Breast epithelium (tissue), 4 donors: Measurements from ENCODE around the gene SNCA. TPM values are rescaled to one million over a fixed set of nuclear protein-coding genes. Genes with fewer than 3 reads are reported as not detected.

Source experiments
- DNase-seq, 2 donors: peaks; one replicate each; pipeline ENCODE4 v3.0.0-alpha.2; 2019; ENCODE audit warnings: low spot score in 2 of 2
- H3K27ac ChIP-seq, 2 donors: fragments of 200-600 bp; sonication (generic) in 1 of 2; one replicate each; pipeline ENCODE4 v1.5.1; 2016 to 2019; ENCODE audit warnings: mild to moderate bottlenecking in 1 of 2
- H3K27me3 ChIP-seq, 2 donors: fragments of 200-600 bp; sonication (generic) in 1 of 2; one replicate each; pipeline versions ENCODE4 v1.5.1 to v1.6.0; 2017 to 2019; ENCODE audit warnings: control low read depth in 1 of 2, mild to moderate bottlenecking in 1 of 2
- H3K36me3 ChIP-seq: fragments of 200-600 bp; one replicate; pipeline ENCODE4 v1.5.1; 2019
- H3K4me1 ChIP-seq, 2 donors: fragments of 200-600 bp; sonication (generic); one replicate each; pipeline ENCODE4 v1.5.1; 2016 to 2019; ENCODE audit warnings: control low read depth in 1 of 2
- H3K4me3 ChIP-seq, 3 donors: fragments of 200-600 bp; sonication (generic); 1 replicate in 2 of 3; 2 replicates in 1 of 3; pipeline ENCODE4 v1.5.1; 2016 to 2019; ENCODE audit warnings: mild to moderate bottlenecking in 3 of 3, moderate library complexity in 2 of 3
- H3K9me3 ChIP-seq, 2 donors: fragments of 200-600 bp; sonication (generic) in 1 of 2; one replicate each; pipeline ENCODE4 v1.5.1; 2016 to 2019; ENCODE audit warnings: control low read depth in 1 of 2
- CTCF ChIP-seq, 3 donors: fragments of 450-650 bp; IDR thresholded peaks; one replicate each; pipeline ENCODE4 v1.5.1; 2016 to 2017; ENCODE audit warnings: antibody characterized with exemption in 3 of 3, mild to moderate bottlenecking in 3 of 3, moderate library complexity in 3 of 3
- POLR2A ChIP-seq: fragments of 450-650 bp; IDR thresholded peaks from one replicate; pipeline ENCODE4 v1.6.1; 2016; ENCODE audit warnings: antibody characterized with exemption, mild to moderate bottlenecking, moderate library complexity
- POLR2AphosphoS5 ChIP-seq, 3 donors: sonication (generic); formaldehyde crosslinking; IDR thresholded peaks; one replicate each; pipeline ENCODE4 v1.6.1; 2017; ENCODE audit warnings: antibody characterized with exemption in 3 of 3
- intact Hi-C: fragments of 100-400 bp; cut with DNase I; formaldehyde crosslinking; loops from one replicate; pipeline ENCODE4 v1.15.1; 2023; ENCODE audit warnings: low total_unique reads
- total RNA-seq, 3 donors: library from RNA; depleted of rRNA; stranded (reverse); fragments of >200 nt; gene quantifications; one replicate each; pipeline ENCODE4 v1.1.0, GENCODE V29; 2016

Gene SNCA
- total RNA-seq, 3 donors from 2014 or later, result 12.7 to 15.7 (median 15.4) TPM

- no peaks in the 10 kb centered on the region for H3K4me1 ChIP-seq
- no peaks in the 10 kb centered on the region for H3K27me3 ChIP-seq
- H3K27ac ChIP-seq, result no peak overlapping the region
- TF ChIP-seq POLR2AphosphoS5 (IDR thresholded peaks at IDR 0.05), result no peak
- no peak for TF ChIP-seq POLR2A
- no peak for TF ChIP-seq CTCF (IDR thresholded peaks at IDR 0.05)
- intact Hi-C loops, result no loop called here
- no peak for DNase-seq
- H3K36me3 ChIP-seq, result no peaks in the 10 kb centered on the region
- H3K9me3 ChIP-seq, result peaks cover 0 to 7% of the 10 kb centered on the region in 2 donors
- no peak overlapping the region for H3K4me3 ChIP-seq
Measured at GRCh38 chr4:89781321-89781720, 55.6 kb downstream of the SNCA start.

GRCh38 chr4:89773805-89774204 is 63.2 kb downstream of the SNCA start:
- Histone ChIP-seq H3K9me3 (no peaks in the 10 kb centered on the region), H3K4me1 (no peaks in the 10 kb centered on the region), H3K36me3 (no peaks in the 10 kb centered on the region), H3K27me3 (no peaks in the 10 kb centered on the region), H3K27ac (no peak overlapping the region), H3K4me3 (no peak overlapping the region)
- no peak for DNase-seq
- TF ChIP-seq POLR2AphosphoS5 (IDR thresholded peaks at IDR 0.05) (no peak), POLR2A (no peak), CTCF (IDR thresholded peaks at IDR 0.05) (no peak)
- intact Hi-C loops, result loop anchor here (10.0 kb wide), 1 partner anchor 209 kb away; no protein-coding TSS in a partner anchor

- H3K27me3 ChIP-seq, result no peaks in the 10 kb centered on the region
- no peak for DNase-seq
- peaks cover 0 to 5% of the 10 kb centered on the region in 2 donors for H3K9me3 ChIP-seq
- intact Hi-C loops, result loop anchor here (10.0 kb wide), 1 partner anchor 205 kb away; no protein-coding TSS in a partner anchor
- H3K27ac ChIP-seq, result no peak overlapping the region
- no peaks in the 10 kb centered on the region for H3K4me1 ChIP-seq
- H3K4me3 ChIP-seq, result no peak overlapping the region
- TF ChIP-seq POLR2A (no peak), CTCF (IDR thresholded peaks at IDR 0.05) (no peak), POLR2AphosphoS5 (IDR thresholded peaks at IDR 0.05) (no peak)
- H3K36me3 ChIP-seq, result no peaks in the 10 kb centered on the region
Measured at GRCh38 chr4:89769856-89770255, 67.1 kb downstream of the SNCA start.

- Histone ChIP-seq H3K27me3 (no peaks in the 10 kb centered on the region), H3K4me3 (no peak overlapping the region), H3K36me3 (no peaks in the 10 kb centered on the region), H3K27ac (no peak overlapping the region), H3K9me3 (peaks cover 0 to 5% of the 10 kb centered on the region in 2 donors), H3K4me1 (no peaks in the 10 kb centered on the region)
- TF ChIP-seq POLR2AphosphoS5 (IDR thresholded peaks at IDR 0.05), result no peak
- no peak for TF ChIP-seq CTCF (IDR thresholded peaks at IDR 0.05)
- no peak for TF ChIP-seq POLR2A
- DNase-seq, result no peak
- intact Hi-C loops, result no loop called here
Measured at GRCh38 chr4:89767924-89768323, 69.0 kb downstream of the SNCA start.

- Histone ChIP-seq H3K36me3 (no peaks in the 10 kb centered on the region), H3K27me3 (no peaks in the 10 kb centered on the region), H3K9me3 (peaks cover 0 to 5% of the 10 kb centered on the region in 2 donors), H3K4me3 (no peak overlapping the region), H3K27ac (peak overlapping the region; percentile 15 to 37), H3K4me1 (no peaks in the 10 kb centered on the region)
- intact Hi-C loops, result no loop called here
- TF ChIP-seq POLR2A (no peak), POLR2AphosphoS5 (IDR thresholded peaks at IDR 0.05) (no peak), CTCF (IDR thresholded peaks at IDR 0.05) (no peak)
- peak in 1 of 2 donors; percentile 24 for DNase-seq
Measured at GRCh38 chr4:89765966-89766365, 71.0 kb downstream of the SNCA start.
